ENCODE data around the gene EIF2B1.

Gene EIF2B1

DNA sequence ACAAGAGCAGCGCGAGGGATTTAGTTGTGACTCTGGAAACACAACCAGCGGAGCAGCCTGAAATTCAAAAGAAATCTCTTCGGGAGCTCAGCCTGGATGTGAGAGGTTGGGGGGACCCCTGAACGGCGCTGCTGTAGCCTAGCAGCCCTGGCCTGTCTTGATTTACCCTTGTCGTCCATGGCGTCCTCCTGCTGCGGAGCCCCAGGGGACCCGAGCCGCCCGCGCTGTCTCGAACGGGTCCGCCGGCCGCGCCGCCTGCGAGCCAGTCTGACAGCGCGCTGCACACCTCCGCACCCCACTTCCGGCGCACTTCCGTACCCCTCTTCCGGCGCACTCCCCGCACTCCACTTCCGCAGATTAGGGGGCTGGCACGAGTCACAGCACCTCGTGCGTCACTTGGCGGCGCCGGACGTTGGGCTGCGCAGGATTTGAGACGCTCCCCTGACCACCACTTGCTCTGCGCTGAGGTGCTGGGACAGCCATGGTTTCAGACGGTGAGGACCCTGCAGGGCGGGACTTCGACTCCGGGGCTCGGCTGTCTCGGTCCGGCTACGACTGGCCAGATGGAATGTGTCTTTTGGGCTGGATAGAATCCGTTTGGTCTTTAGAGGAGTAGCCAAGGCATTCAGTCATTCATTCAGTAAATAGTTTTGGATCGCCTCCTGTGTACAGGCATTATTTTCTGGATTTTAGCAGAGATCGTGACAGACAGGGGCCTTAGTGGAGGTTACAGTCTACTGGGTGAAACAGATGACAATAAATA lies at the start of gene EIF2B1, which contains the start of gene GTF2H3:
Gene EIF2B1 (minus strand): TSS at position 308 of the 763 bp plus-strand sequence. CDS start 129 bp downstream, at position 179.
Gene GTF2H3 (plus strand): TSS at position 451 of the 763 bp plus-strand sequence. CDS start 31 bp downstream, at position 482.
- peak; percentile 95 to 96 for DNase-seq (ENCODE audit: low read depth in 2 of 2)

DNA sequence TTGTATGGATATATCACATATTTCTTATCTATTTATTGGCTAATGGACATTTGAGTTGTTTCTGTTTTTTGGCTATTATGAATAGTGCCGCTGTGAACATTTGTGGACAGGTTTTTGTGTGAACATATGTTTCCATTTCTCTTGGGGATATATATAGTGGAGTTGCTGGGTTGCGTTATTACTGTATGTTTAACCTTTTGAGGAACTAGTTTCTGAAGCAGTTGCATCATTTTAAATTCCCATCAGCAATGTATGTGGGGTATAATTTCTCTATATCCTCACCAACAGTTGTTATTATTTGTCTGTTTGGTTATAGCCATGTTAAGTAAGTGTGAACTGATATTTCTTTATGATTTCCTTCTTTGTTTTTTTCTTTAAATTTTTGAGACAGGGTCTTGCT lies 48.1 kb upstream of the EIF2B1 start:
- no peak for DNase-seq (ENCODE audit: low read depth in 2 of 2)

DNA sequence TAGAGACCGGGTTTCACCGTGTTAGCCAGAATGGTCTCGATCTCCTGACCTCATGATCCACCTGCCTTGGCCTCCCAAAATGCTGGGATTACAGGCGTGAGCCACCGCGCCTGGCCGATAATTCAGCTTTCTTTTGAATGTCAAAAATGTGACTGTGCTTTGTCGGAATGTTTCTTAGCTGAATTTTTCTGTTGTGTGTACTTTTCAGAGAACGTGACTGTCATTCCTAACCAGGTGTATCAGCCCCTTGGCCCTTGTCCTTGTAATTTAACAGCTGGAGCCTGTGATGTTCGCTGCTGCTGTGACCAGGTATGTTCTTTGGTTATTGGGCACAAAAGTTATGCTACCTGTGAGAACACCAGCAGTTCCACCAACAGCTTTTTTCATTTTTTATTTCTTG lies 45.5 kb upstream of the EIF2B1 start:
- DNase-seq (ENCODE audit: low read depth in 2 of 2): no peak

DNA sequence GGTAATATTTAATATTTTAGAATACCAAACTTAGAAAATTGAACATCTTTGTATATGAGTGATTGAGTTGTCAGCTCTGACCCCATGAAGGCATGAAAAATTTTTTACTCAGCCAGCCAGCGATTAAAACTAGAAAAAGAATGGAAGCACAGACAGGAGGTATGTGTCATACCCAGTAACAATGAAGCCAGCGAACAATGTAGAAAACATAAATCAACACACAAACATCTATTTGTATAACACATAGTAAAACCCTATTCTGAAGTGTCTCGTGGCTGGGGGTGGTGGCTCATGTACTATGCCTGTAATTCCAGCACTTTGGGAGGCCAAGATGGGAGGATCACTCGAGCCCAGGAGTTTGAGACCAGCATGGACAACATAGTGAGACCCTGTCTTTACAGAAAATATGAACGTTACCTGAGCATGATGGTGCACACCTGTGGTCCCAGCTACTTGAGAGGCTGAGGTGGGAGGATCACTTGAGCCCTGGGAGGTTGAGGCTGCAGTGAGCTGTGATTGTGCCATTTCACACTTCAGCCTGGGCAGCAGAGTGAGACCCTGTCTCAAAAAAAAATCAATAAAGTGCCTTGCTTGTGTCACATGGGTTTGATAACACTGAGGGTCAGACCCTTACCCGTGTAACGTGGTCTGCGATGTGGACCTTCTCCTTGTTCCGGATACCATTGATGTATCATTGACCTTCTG lies 43.3 kb upstream of the EIF2B1 start:
- no peak for DNase-seq (ENCODE audit: low read depth in 2 of 2)

DNA sequence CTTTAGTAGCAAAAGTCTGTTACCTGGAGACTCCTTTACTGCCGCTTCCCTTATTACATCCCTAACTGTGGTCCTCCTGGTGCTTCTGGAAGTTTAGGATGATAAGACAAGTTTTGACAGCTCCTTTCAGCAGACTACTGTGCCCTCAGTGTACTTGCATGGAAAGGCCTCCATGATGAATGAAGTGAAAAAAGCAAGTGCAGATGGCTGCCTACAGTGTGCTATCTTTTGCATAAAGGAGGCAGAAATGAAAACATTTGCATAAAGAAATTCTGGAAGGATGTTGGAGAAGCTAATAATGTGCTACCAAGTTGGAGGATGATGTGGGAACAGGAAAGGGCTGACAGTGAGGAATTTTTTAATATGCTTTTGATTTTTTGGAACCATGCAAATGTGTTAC lies 42.0 kb upstream of the EIF2B1 start:
- no peak for DNase-seq (ENCODE audit: low read depth in 2 of 2)

DNA sequence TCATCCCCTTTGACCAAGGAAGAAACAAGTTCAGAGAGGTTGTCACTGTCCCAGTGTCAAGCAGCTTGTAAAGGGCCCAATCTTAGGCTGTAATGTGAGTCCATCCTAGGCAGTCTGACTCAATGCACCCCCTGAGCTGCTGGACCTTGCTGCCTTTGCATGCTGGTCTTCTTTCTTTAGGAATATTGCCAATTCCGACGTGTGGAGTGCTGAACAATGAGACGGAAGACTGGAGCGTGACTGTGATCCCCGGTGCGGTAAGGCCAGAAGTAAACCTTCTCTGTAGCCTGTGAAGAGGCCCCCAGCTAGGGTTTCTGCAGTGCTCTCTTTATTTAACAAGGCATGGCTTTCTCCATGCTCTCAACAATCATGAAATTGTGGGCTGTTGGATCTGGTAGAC lies 38.4 kb upstream of the EIF2B1 start:
- no peak for DNase-seq (ENCODE audit: low read depth in 2 of 2)

DNA sequence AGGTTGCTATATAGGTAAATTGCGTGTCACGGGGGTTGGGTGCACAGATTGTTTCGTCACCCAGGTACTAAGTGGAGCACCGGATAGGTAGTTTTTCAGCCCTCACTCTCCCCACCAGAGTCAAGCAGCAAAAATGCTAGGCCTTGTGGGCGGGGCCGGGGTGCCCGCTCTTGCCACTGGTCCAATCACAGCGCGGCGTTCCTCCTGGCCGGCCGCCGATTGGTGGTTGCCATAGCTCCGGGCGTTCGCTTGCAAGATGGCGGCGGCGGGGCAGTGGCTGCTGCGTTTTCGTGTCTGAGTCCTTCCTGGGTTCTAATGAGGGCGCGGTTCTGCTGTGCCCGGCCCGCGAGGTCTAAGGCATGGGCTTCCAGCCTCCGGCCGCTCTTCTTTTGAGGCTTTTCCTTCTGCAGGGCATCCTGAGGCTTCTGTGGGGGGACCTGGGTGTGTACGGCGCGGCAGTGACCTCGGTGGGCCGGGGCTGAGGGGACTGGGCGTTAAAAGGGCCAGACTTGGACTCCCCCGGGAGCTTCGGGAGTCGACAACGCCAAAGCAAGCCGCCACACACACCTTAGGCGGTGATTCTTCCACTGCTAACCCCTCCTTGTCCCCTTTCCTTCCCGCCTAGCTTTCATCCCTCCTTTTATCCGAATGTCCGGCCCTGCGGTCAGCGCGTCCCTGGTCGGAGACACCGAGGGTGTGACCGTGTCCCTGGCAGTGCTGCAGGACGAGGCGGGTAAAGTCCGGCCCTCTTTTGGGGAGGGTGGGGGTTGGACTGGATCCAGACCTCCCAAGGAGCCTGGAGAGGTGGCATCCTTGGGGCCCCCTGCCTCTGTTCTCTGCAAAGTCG lies 37.6 kb upstream of the EIF2B1 start, which contains the start of gene TCTN2:
Gene TCTN2 (plus strand): TSS at position 232 of the 847 bp plus-strand sequence. CDS start 128 bp downstream, at position 360.
- peak; percentile 88 to 93 for DNase-seq (ENCODE audit: low read depth in 2 of 2)

DNA sequence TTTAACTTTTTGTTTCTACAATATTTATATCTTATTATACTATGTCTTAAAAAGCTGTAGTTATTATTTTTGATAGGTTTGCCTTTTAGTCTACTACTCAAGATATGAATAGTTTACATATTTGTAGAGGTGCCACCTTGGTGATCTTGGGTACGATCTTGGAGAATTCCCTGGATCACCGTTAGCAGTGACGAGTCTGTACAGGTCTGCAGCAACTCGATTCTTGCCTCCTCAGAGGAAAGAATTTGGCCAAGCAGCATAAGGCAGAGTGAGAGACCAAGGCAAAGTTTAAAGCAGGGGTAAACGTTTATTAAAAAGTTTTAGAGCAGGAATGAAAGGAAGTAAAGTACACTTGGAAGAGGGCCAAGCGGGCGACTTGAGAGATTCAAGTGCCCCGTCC lies 34.3 kb upstream of the EIF2B1 start:
- no peak for DNase-seq (ENCODE audit: low read depth in 2 of 2)

DNA sequence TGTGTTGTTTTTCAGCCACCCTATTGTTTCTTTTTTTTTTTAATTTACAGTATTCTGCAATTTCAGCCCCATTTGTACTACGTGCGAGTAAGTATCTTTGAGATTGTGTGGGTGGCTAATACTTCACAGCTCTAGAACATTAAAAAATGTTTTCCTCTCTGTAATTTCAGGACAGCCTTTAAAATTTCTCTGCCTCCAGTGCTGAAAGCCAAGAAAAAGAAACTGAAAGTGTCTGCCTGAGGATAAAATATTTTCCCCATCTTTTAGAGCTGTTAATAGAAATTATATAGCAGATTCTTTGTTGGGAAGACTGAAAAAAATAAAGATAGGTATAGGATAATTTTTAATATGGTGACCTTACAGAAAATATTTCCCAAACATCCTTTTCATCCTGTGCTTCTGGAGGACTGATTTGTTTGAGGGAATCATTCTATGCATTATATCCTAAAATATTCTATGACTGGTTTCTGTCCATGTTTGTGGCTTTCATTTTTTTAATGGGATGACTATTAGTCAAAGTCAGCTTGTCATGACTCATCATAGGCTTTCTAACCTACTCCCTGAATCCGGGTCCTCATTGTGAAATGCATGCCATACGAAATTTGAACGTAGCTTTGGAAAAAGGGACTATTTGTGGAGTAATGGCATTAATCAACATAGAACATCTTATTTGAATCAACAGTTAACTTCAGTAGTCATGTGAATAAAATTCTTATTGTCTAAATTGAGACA lies 26.7 kb upstream of the EIF2B1 start:
- DNase-seq (ENCODE audit: low read depth in 2 of 2): no peak

DNA sequence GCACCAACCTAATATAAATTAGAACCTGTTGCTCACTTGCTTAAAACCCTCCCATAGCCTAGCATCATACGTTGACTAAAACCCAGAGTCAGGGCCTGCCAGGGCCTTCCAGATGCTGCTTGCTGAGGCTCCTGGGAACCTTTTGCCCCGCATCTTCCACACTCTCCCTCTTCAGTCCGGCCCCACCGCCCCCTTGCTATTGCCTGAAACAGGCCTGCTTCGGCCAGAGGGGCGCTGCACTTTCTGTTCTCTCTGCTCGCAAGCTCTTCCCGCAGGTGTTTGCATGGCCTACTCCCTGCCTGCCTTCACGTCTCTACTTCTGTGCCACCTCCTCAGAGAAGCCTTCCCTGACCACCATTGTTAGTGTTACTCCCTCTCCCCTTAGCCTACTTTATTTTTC lies 23.7 kb upstream of the EIF2B1 start:
- DNase-seq (ENCODE audit: low read depth in 2 of 2): no peak

DNA sequence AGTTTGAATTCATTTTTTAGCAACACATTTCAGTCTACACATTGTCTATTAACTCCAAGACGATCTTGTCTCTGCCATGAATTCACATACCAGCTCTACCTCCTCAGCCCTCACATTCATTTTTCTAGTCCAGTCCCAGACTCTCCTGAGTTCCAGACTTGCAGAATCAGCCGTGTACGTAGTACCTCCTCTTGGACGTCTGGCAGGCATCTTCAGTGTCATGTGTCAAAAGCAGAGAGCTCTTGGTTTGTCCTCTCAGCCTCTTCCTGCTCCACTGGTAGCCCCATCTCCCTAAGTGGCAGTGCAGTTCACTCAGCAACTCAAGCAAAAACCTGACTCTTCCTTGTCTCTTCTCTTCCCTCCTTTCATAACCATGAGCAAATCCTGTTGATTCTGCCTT lies 22.9 kb upstream of the EIF2B1 start:
- DNase-seq (ENCODE audit: low read depth in 2 of 2): no peak

DNA sequence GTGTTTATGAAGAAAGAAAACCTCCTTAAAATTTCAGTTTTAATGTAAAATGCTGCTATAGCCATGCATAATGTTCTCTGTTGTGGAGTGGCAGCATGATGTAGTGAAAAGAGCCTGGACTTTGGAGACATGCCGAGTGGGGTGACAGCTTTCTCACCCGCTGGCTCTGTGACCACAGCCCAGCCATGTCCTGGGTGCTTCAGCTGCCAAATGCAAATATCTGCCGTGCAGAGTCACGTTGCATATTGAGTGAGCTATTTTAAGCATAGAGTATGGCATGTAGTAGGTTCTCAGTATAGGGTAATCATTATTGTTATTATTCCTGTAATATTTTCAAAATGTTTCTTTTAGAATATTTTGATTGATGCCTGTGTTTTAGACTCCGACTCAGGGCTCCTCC lies 21.9 kb upstream of the EIF2B1 start:
- no peak for DNase-seq (ENCODE audit: low read depth in 2 of 2)

DNA sequence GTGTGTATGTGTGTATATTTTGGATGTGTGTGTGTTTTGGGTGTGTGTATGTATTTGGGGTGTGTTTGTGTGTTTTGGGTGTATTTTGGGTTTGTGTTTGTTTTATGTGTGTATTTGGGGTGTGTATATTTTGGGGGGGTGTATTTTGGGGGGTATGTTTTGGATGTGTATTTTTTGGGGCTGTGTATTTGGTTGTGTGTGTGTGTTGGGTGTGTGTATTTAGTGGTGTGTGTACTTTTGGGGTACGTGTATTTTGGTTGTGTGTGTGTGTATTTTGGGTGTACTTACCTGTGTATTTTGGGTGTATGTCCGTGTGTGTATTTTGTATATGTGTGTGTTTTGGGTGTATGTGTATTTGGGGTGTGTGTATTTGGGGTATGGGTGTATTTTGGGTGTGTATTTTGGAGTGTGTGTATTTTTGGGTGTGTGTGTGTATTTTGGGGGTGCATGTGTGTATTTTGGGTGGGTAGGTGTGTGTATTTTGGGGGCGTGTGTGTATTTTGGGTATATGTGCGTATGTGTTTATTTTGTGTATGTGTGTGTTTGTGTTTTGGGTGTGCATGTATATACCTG lies 20.7 kb upstream of the EIF2B1 start:
- no peak for DNase-seq (ENCODE audit: low read depth in 2 of 2)

DNA sequence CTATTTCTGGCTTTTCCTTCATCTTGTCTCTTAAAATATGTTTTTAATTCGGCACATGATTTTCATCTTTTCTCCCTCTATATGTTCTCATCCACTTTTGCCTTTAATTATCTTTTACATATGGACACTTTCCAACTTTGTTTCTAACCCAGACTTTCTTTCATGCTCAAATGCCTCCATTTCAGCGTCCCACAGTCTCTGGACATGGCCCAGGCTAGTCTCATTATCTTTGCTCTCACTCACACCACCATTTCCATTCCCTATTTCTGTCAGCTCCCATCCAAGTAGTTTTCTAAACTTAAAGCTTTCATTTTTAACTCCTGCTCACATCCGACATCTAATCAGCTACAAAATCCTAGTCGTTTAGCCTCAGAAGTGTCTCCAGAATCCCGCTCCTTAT lies 14.9 kb upstream of the EIF2B1 start:
- no peak for DNase-seq (ENCODE audit: low read depth in 2 of 2)

DNA sequence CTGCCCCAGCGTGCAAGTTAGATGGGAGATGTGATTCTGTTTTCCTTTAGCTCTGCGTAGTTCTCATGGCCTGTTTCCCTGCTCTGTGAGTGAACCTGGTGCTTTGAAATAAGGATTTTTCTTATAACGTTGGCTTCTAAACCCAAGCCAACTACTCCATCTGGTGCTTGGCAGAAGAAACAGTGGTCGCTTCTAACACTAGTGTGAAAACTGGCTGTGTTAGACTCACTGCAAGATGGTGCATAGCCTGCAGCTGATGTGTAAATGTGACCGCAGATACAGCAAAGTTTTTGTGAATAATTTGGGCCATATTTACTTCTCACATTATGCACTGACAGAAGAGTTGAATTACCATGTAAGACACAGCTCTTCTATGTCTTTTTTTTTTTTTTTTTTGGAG lies 12.4 kb upstream of the EIF2B1 start:
- no peak for DNase-seq (ENCODE audit: low read depth in 2 of 2)

DNA sequence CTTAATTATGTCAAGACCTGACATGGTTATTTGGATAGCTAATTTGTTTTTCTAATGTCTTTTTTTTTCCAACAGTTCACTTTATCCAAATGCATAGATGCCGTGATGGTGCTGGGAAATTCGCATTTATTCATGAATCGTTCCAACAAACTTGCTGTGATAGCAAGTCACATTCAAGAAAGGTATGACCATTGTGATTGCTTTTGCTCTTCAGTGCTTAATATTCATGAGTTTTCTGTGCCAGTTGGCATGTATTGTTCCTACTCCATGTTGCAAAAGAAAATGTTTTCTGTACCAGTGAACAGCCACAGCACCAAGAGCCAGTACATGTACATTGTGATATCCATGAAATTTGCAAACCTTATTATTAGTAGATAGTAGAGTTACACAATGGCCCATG lies 11.9 kb upstream of the EIF2B1 start:
- no peak for DNase-seq (ENCODE audit: low read depth in 2 of 2)

DNA sequence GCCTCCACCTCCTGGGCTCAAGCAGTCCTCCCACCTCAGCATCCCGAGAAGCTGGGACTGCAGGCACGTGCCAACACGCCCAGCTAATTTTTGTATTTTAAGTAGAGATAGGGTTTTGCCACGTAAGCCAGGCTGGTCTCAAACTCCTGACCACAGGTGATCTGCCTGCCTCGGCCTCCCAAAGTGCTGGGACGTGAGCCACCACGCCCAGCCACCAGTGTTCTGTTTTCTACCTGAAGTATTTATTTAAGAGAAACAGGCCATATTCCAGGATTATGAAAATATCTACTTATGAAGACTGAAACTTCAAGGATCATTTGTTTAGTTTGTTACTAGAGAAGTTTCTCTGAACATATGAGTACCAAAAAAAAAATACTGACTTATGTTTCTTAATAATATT lies 10.4 kb upstream of the EIF2B1 start:
- no peak for DNase-seq (ENCODE audit: low read depth in 2 of 2)

DNA sequence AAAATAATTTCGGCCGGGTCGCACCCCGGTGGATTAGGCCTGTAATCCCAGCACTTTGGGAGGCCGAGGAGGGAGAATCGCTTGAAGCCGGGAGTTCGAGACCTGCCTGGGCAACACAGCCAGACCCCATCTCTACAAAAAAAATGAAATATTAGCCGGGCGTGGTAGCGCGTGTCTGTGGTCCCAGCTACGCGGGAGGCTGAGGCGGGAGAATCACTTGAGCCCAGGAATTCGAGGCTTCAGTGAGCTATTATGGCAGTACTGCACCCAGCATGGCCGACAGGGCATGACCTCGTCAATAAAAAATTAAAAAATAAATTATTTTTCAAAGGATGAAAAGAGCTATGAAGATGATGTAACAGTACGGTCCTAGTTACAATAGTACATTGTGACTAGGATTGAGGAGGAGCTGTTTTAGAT lies 666 bp upstream of the EIF2B1 start:
- DNase-seq (ENCODE audit: low read depth in 2 of 2): peak in 1 of 2 experiments; percentile 7

DNA sequence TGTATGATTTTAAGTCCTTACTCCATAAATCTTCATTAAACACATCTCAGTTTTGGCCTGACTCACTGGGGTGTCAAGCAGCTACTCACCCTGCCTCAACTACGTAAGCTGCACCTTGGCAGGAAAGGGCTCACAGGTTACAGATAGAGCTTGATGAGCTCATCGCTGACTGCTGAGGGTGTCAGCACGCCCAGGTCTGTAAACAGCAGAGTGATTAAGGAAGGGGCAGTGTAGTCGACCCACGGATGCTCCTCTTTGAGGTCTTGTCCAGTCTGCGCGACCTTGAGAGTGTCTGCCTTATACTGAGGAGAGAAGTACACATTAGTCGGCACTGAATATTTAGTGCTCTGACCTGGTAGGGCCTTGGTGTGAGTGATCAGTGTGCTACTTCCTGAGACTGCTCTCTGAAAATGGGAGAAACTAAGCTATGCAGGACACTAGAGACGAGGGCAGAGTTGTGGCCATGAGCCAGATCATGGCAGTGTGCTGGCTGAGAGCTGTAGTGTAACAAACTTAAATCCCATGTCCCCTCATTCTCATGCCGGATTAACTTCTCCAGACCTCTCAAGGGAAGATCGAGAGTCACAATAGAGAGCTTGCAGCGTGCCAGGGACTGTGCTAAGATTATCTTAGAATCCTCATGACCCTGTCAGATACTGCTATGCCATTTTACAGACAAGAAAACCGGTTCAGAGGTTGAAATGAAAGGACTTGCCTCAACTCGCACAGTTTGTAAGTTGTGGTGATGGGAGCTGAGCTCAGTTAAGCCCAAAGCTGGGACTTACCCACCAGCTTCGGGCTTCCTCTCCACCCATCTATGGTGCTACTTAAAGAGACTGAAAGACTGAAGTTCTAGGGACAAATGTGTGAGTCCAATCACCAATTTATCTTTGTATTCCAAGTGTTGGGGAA lies 11.6 kb downstream of the EIF2B1 start:
- DNase-seq (ENCODE audit: low read depth in 2 of 2): no peak

DNA sequence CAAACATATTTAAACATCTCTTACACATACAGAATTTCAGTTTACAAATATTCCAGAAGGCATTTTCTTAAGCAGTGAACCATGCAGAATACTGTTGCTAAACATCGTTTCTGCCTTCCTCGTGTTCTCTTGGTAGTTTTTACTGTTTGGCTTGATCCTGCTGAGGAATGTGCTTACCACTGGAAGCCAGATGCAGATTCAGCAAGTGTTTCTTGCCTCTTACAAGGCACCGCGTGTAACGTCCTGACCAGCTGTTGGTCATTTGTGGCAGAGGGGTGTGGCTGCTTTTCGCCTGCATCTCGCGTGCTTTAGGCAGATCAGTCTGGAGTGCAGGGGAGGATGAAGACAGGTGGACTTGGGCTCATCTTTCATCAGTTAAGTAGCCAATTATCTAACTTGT lies 12.4 kb downstream of the EIF2B1 start:
- no peak for DNase-seq (ENCODE audit: low read depth in 2 of 2)
